HepG2 (cell line): ENCODE data around the gene PGK2. TPM values are rescaled to one million over a fixed set of nuclear protein-coding genes. Genes with fewer than 3 reads are reported as not detected.

Source experiments
- ATAD3A ChIP-seq: sonication (generic); formaldehyde crosslinking; IDR thresholded peaks from 2 replicates; pipeline ENCODE4 v1.4.0; 2020; ENCODE audit warnings: missing genetic modification reagents
- CHD4 ChIP-seq: fragments of 200-600 bp; sonication (generic); IDR thresholded peaks from 2 replicates; pipeline ENCODE4 v1.7.0; 2017; ENCODE audit warnings: mild to moderate bottlenecking, low read length, borderline replicate concordance
- FOXO1 ChIP-seq: sonication (generic); formaldehyde crosslinking; IDR thresholded peaks from 2 replicates; pipeline ENCODE4 v1.4.0; 2020; ENCODE audit warnings: missing genetic modification reagents
- GATAD1 ChIP-seq: IDR thresholded peaks from 2 replicates; pipeline ENCODE4 v1.6.1; 2016; ENCODE audit warnings: missing genetic modification reagents, missing compliant biosample characterization
- GTF2F1 ChIP-seq: fragments of 150-350 bp; IDR thresholded peaks from 2 replicates; pipeline ENCODE4 v1.6.1; 2014; ENCODE audit warnings: low read length
- GTF3A ChIP-seq: sonication (generic); formaldehyde crosslinking; conservative IDR thresholded peaks from 2 replicates; pipeline ENCODE4 v1.4.0; 2020; ENCODE audit warnings: mild to moderate bottlenecking, missing genetic modification reagents
- MYNN ChIP-seq: sonication (generic); formaldehyde crosslinking; IDR thresholded peaks from 2 replicates; pipeline ENCODE4 v1.4.0; 2020; ENCODE audit warnings: mild to moderate bottlenecking, low read depth, missing genetic modification reagents
- NR2C2 ChIP-seq: sonication (generic); formaldehyde crosslinking; IDR thresholded peaks from 2 replicates; pipeline ENCODE4 v1.4.0; 2020; ENCODE audit warnings: missing genetic modification reagents, mild to moderate bottlenecking, moderate library complexity, borderline replicate concordance
- PHF8 ChIP-seq: sonication (generic); formaldehyde crosslinking; IDR thresholded peaks from 2 replicates; pipeline ENCODE4 v1.5.0; 2020; ENCODE audit warnings: missing genetic modification reagents
- SNRNP70 ChIP-seq: fragments of 200-400 bp; formaldehyde crosslinking; IDR thresholded peaks from 2 replicates; pipeline ENCODE4 v1.6.1; 2017; ENCODE audit warnings: mild to moderate bottlenecking, low read depth, low read length, moderate library complexity
- SRSF9 ChIP-seq: fragments of 200-400 bp; formaldehyde crosslinking; IDR thresholded peaks from 2 replicates; pipeline ENCODE4 v1.6.1; 2018; ENCODE audit warnings: borderline replicate concordance, mild to moderate bottlenecking, low read depth, low read length; ENCODE audit not compliant: insufficient read depth, poor library complexity, severe bottlenecking
- XRCC5 ChIP-seq: fragments of 200-400 bp; formaldehyde crosslinking; optimal IDR thresholded peaks from 2 replicates; pipeline ENCODE3; 2017; ENCODE audit warnings: mild to moderate bottlenecking, low read length
- ZC3H13 ChIP-seq: sonication (generic); formaldehyde crosslinking; IDR thresholded peaks from 2 replicates; pipeline ENCODE4 v1.8.1; 2023; ENCODE audit warnings: mild to moderate bottlenecking, missing genetic modification reagents, moderate library complexity
- ZNF563 ChIP-seq: sonication (generic); formaldehyde crosslinking; IDR thresholded peaks from 2 replicates; pipeline ENCODE4 v1.8.0; 2022; ENCODE audit warnings: mild to moderate bottlenecking, moderate library complexity, missing genetic modification reagents
- ZNF678 ChIP-seq: sonication (generic); formaldehyde crosslinking; IDR thresholded peaks from 2 replicates; pipeline ENCODE4 v1.4.0; 2020; ENCODE audit warnings: mild to moderate bottlenecking, missing genetic modification reagents
- ZNF773 ChIP-seq: sonication (generic); formaldehyde crosslinking; IDR thresholded peaks from 2 replicates; pipeline ENCODE4 v1.4.0; 2020; ENCODE audit warnings: missing genetic modification reagents, borderline replicate concordance
- ZNF782 ChIP-seq: sonication (generic); formaldehyde crosslinking; IDR thresholded peaks from 2 replicates; pipeline ENCODE4 v1.4.0; 2020; ENCODE audit warnings: missing genetic modification reagents, mild to moderate bottlenecking, borderline replicate concordance
- ZNF850 ChIP-seq: sonication (generic); formaldehyde crosslinking; conservative IDR thresholded peaks from 2 replicates; pipeline ENCODE4 v1.9.0; 2021; ENCODE audit warnings: mild to moderate bottlenecking, missing genetic modification reagents
- polyA plus RNA-seq, 8 experiments: library from polyadenylated mRNA; depleted of rRNA in 3 of 8; stranded (reverse) in 7 of 8; unstranded in 1 of 8; fragments of >200 nt; fragmentation: Illumina TruSeq in 4 of 8; extraction: Trizol in 4 of 8; gene quantifications; 2 replicates each; pipeline versions ENCODE4 v1.2.1 to v1.2.3, GENCODE V29; 2011 to 2016; ENCODE audit warnings: low read depth in 4 of 8, missing spikeins in 1 of 8, mixed read lengths in 1 of 8; ENCODE audit not compliant: insufficient read depth in 1 of 8
- total RNA-seq, 5 experiments: library from RNA; depleted of rRNA; stranded (reverse); fragments of >200 nt; fragmentation: Illumina TruSeq; extraction: Trizol; gene quantifications; 2 replicates each; pipeline ENCODE4 v1.2.3, GENCODE V29; 2016; ENCODE audit warnings: low read depth in 1 of 5
- TF ChIP-seq, protein P1 (sequence below): sonication (generic); formaldehyde crosslinking; IDR thresholded peaks from 2 replicates; pipeline ENCODE4 v1.9.0; 2021; ENCODE audit warnings: missing genetic modification reagents, mild to moderate bottlenecking, borderline replicate concordance
- TF ChIP-seq, protein P2 (sequence below): sonication (generic); formaldehyde crosslinking; IDR thresholded peaks from 2 replicates; pipeline ENCODE4 v1.4.0; 2020; ENCODE audit warnings: mild to moderate bottlenecking, missing genetic modification reagents
- TF ChIP-seq, protein P3 (sequence below): IDR thresholded peaks from 2 replicates; pipeline ENCODE4 v1.6.1; 2016
- TF ChIP-seq, protein P4 (sequence below): sonication (generic); formaldehyde crosslinking; IDR thresholded peaks from 2 replicates; pipeline ENCODE4 v1.8.1; 2022; ENCODE audit warnings: mild to moderate bottlenecking, missing genetic modification reagents
- TF ChIP-seq, protein P5 (sequence below): IDR thresholded peaks from 2 replicates; pipeline ENCODE4 v1.6.1; 2016; ENCODE audit warnings: low read depth, borderline replicate concordance
- TF ChIP-seq, protein P6 (sequence below): sonication (generic); formaldehyde crosslinking; IDR thresholded peaks from 2 replicates; pipeline ENCODE4 v1.5.0; 2020; ENCODE audit warnings: missing genetic modification reagents
- TF ChIP-seq, protein P7 (sequence below): IDR thresholded peaks from 2 replicates; pipeline ENCODE4 v1.6.1; 2016; ENCODE audit warnings: low read depth, control low read depth

PGK2 gene
- total and polyA plus RNA-seq, 2 of the 13 experiments (the other 11 are each of a cell fraction or from before 2014, with no cell fraction given) = not detected

DNA sequence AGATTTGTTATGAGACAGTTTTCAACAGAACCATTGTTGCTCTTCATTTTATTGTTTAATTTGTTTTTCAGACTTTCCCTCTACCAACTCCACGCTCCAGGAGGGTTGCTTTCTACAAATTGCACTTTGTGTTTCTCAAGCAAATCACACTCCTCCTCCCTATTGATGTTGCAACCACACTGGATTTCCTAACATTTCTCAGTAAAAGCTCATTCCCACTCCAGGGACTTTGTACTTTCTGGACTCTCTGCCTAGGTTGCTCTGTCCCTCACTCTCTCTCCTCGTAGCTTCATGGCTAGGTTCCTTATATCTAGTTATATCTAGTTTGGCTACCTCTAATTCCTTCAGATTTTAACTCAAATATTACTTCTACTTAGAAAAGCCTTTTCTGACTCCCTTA lies 20.3 kb downstream of the PGK2 start (continued):
- TF ChIP-seq, protein P1, sequence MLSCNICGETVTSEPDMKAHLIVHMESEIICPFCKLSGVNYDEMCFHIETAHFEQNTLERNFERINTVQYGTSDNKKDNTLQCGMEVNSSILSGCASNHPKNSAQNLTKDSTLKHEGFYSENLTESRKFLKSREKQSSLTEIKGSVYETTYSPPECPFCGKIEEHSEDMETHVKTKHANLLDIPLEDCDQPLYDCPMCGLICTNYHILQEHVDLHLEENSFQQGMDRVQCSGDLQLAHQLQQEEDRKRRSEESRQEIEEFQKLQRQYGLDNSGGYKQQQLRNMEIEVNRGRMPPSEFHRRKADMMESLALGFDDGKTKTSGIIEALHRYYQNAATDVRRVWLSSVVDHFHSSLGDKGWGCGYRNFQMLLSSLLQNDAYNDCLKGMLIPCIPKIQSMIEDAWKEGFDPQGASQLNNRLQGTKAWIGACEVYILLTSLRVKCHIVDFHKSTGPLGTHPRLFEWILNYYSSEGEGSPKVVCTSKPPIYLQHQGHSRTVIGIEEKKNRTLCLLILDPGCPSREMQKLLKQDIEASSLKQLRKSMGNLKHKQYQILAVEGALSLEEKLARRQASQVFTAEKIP (CRISPR knock-in tag) = no peak
- no peak for TF ChIP-seq MYNN (CRISPR knock-in tag)
- no peak for TF ChIP-seq ZNF782
- no peak for TF ChIP-seq XRCC5
- TF ChIP-seq GTF3A (CRISPR knock-in tag) = no peak
- no peak for TF ChIP-seq CHD4
- TF ChIP-seq ZC3H13 = no peak
- TF ChIP-seq SRSF9 = no peak
- TF ChIP-seq ZNF563 (CRISPR knock-in tag) = no peak
- TF ChIP-seq ZNF850 (CRISPR knock-in tag) = no peak
- TF ChIP-seq SNRNP70 = no peak
- TF ChIP-seq, protein P2, sequence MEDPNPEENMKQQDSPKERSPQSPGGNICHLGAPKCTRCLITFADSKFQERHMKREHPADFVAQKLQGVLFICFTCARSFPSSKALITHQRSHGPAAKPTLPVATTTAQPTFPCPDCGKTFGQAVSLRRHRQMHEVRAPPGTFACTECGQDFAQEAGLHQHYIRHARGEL (CRISPR knock-in tag) = no peak
- TF ChIP-seq PHF8 (CRISPR knock-in tag) = no peak
- no peak for TF ChIP-seq GTF2F1
- TF ChIP-seq ATAD3A = no peak
- peak; percentile 83 for TF ChIP-seq FOXO1 (CRISPR knock-in tag)
- TF ChIP-seq, protein P3, sequence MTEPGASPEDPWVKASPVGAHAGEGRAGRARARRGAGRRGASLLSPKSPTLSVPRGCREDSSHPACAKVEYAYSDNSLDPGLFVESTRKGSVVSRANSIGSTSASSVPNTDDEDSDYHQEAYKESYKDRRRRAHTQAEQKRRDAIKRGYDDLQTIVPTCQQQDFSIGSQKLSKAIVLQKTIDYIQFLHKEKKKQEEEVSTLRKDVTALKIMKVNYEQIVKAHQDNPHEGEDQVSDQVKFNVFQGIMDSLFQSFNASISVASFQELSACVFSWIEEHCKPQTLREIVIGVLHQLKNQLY (CRISPR knock-in tag) = 0 out of 2 replicates have a peak, but pooled peaks have one; percentile 28
- TF ChIP-seq GATAD1 (CRISPR knock-in tag) = 0 out of 2 replicates have a peak, but pooled peaks have one; percentile 30
- TF ChIP-seq ZNF678 (CRISPR knock-in tag) = no peak
- peak; percentile 50; the same call in 1 of the 2 replicates for TF ChIP-seq NR2C2
- TF ChIP-seq, protein P4, sequence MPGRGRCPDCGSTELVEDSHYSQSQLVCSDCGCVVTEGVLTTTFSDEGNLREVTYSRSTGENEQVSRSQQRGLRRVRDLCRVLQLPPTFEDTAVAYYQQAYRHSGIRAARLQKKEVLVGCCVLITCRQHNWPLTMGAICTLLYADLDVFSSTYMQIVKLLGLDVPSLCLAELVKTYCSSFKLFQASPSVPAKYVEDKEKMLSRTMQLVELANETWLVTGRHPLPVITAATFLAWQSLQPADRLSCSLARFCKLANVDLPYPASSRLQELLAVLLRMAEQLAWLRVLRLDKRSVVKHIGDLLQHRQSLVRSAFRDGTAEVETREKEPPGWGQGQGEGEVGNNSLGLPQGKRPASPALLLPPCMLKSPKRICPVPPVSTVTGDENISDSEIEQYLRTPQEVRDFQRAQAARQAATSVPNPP (CRISPR knock-in tag) = no peak
- TF ChIP-seq, protein P5, sequence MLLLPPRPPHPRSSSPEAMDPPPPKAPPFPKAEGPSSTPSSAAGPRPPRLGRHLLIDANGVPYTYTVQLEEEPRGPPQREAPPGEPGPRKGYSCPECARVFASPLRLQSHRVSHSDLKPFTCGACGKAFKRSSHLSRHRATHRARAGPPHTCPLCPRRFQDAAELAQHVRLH (CRISPR knock-in tag) = no peak
- TF ChIP-seq, protein P6, sequence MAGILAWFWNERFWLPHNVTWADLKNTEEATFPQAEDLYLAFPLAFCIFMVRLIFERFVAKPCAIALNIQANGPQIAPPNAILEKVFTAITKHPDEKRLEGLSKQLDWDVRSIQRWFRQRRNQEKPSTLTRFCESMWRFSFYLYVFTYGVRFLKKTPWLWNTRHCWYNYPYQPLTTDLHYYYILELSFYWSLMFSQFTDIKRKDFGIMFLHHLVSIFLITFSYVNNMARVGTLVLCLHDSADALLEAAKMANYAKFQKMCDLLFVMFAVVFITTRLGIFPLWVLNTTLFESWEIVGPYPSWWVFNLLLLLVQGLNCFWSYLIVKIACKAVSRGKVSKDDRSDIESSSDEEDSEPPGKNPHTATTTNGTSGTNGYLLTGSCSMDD = no peak
- TF ChIP-seq, protein P7, sequence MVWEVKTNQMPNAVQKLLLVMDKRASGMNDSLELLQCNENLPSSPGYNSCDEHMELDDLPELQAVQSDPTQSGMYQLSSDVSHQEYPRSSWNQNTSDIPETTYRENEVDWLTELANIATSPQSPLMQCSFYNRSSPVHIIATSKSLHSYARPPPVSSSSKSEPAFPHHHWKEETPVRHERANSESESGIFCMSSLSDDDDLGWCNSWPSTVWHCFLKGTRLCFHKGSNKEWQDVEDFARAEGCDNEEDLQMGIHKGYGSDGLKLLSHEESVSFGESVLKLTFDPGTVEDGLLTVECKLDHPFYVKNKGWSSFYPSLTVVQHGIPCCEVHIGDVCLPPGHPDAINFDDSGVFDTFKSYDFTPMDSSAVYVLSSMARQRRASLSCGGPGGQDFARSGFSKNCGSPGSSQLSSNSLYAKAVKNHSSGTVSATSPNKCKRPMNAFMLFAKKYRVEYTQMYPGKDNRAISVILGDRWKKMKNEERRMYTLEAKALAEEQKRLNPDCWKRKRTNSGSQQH = peak; percentile 43; the same call in 1 of the 2 replicates
- TF ChIP-seq ZNF773 (CRISPR knock-in tag) = no peak
